ENCODE results near the gene CHURC1.

DNA sequence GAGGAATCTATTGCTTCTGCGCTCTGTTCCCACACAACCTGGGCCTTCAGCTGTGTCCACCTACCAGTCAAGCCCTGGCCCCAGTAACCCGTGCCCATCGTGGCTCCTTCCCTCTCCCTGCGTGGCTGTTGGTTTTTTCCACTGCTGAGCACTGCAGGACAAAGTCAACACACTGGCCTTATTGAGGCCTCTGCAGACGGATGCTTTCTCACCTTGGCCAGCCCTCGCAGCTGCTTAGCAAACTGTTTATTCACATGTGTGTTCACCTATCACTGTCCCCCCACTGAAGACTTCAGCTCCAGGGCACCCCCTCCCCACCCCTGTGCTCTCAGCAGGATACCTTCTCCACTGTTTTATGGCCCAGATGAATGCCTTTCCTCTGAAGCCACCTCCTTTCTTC is 41.0 kb downstream of the CHURC1 start:
- TF ChIP-seq, protein P1, sequence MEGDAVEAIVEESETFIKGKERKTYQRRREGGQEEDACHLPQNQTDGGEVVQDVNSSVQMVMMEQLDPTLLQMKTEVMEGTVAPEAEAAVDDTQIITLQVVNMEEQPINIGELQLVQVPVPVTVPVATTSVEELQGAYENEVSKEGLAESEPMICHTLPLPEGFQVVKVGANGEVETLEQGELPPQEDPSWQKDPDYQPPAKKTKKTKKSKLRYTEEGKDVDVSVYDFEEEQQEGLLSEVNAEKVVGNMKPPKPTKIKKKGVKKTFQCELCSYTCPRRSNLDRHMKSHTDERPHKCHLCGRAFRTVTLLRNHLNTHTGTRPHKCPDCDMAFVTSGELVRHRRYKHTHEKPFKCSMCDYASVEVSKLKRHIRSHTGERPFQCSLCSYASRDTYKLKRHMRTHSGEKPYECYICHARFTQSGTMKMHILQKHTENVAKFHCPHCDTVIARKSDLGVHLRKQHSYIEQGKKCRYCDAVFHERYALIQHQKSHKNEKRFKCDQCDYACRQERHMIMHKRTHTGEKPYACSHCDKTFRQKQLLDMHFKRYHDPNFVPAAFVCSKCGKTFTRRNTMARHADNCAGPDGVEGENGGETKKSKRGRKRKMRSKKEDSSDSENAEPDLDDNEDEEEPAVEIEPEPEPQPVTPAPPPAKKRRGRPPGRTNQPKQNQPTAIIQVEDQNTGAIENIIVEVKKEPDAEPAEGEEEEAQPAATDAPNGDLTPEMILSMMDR (conservative IDR thresholded peaks at IDR 0.05 in 1 of 2, IDR thresholded peaks at IDR 0.05 in 1 of 2; ENCODE audit: extremely low read depth in 1 of 2, insufficient read depth in 1 of 2, low read depth in 1 of 2, low read length in 2 of 2) = no peak
- no peak for TF ChIP-seq EZH2 (IDR thresholded peaks at IDR 0.05; ENCODE audit: borderline replicate concordance, low read length)
